Sigmoid colon (tissue), 4 donors: ENCODE data around the gene RHBDF2.
A peak's percentile ranks its signal among the peaks of the same experiment; 100 is the strongest.

Experiments used
- EP300 ChIP-seq, 4 donors: sonication (generic); formaldehyde crosslinking; IDR thresholded peaks; one replicate each; pipeline ENCODE4 v1.6.1; 2017; ENCODE audit warnings: antibody characterized with exemption in 4 of 4
- POLR2AphosphoS5 ChIP-seq, 4 donors: sonication (generic); formaldehyde crosslinking; IDR thresholded peaks; one replicate each; pipeline ENCODE4 v1.6.1; 2017; ENCODE audit warnings: antibody characterized with exemption in 4 of 4
- TF ChIP-seq, protein P1 (sequence below), 4 experiments: fragments of 450-650 bp in 3 of 4; fragments of 200-600 bp in 1 of 4; IDR thresholded peaks; one replicate each; pipeline ENCODE4 v1.5.1; 2016 to 2019; ENCODE audit warnings: antibody characterized with exemption in 4 of 4, mild to moderate bottlenecking in 3 of 4, moderate library complexity in 2 of 4

DNA sequence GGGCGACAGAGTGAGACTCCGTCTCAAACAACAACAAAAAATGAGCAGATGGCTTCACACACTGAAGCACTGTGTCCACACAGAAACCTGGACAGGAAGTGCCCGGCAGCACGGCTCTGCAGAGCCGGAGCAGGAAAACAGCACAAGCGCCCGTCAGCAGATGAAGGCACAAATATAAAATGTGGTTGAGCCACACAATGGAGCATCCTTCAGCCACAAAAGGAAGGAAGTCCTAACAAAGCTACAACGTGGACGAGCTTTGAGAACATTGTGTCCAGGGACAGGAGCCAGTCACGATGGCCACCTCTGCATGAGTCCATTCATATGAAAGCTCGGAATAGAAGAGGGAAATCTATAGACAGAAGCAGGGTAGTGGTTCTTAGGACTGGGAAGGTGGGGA, 15.7 kb downstream of the RHBDF2 start:
- TF ChIP-seq EP300 (IDR thresholded peaks at IDR 0.05) (peak in 3 of 4 donors; percentile 30 to 89 (median 84)), POLR2AphosphoS5 (IDR thresholded peaks at IDR 0.05) (peak in 3 of 4 donors; percentile 18 to 74 (median 58))
- TF ChIP-seq, protein P1, sequence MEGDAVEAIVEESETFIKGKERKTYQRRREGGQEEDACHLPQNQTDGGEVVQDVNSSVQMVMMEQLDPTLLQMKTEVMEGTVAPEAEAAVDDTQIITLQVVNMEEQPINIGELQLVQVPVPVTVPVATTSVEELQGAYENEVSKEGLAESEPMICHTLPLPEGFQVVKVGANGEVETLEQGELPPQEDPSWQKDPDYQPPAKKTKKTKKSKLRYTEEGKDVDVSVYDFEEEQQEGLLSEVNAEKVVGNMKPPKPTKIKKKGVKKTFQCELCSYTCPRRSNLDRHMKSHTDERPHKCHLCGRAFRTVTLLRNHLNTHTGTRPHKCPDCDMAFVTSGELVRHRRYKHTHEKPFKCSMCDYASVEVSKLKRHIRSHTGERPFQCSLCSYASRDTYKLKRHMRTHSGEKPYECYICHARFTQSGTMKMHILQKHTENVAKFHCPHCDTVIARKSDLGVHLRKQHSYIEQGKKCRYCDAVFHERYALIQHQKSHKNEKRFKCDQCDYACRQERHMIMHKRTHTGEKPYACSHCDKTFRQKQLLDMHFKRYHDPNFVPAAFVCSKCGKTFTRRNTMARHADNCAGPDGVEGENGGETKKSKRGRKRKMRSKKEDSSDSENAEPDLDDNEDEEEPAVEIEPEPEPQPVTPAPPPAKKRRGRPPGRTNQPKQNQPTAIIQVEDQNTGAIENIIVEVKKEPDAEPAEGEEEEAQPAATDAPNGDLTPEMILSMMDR (IDR thresholded peaks at IDR 0.05): no peak
